AG09309 (cell line): ENCODE measurements around the gene CFTR.

Experiments used
- DNase-seq: peaks from one replicate; pipeline ENCODE4 v3.0.0-alpha.2; 2010; ENCODE audit warnings: low read depth
- H3K4me3 ChIP-seq: 2 replicates; pipeline ENCODE4 v1.5.1; 2011; ENCODE audit warnings: mild to moderate bottlenecking, low read depth, low read length, moderate library complexity; ENCODE audit not compliant: control insufficient read depth
- CTCF ChIP-seq: IDR thresholded peaks from 2 replicates; pipeline ENCODE4 v1.5.1; 2011; ENCODE audit warnings: mild to moderate bottlenecking, low read depth, low read length, inconsistent platforms; ENCODE audit not compliant: insufficient read depth, control insufficient read depth; ENCODE audit errors: missing control alignments

The CFTR gene

GRCh38 chr7:117605712-117606111 lies 125.9 kb downstream of the CFTR start:
- H3K4me3 ChIP-seq = no peak overlapping the region
- no peak for TF ChIP-seq CTCF
- no peak for DNase-seq

GRCh38 chr7:117606132-117606531 lies 126.3 kb downstream of the CFTR start:
- DNase-seq = no peak

GRCh38 chr7:117610396-117610795 lies 130.6 kb downstream of the CFTR start:
- no peak for TF ChIP-seq CTCF
- no peak for DNase-seq
- H3K4me3 ChIP-seq = no peak overlapping the region

More at GRCh38 chr7:117606132-117606531, 126.3 kb downstream of the CFTR start:
- H3K4me3 ChIP-seq = no peak overlapping the region
- TF ChIP-seq CTCF = no peak

GRCh38 chr7:117612637-117613036 lies 132.8 kb downstream of the CFTR start:
- TF ChIP-seq CTCF = no peak
- H3K4me3 ChIP-seq = no peak overlapping the region
- no peak for DNase-seq

GRCh38 chr7:117616694-117617093 lies 136.9 kb downstream of the CFTR start:
- no peak for TF ChIP-seq CTCF
- no peak overlapping the region for H3K4me3 ChIP-seq
- DNase-seq = no peak

- no peak overlapping the region for H3K4me3 ChIP-seq
- DNase-seq = no peak
- TF ChIP-seq CTCF = no peak
These were observed 139.9 kb downstream of the CFTR start for GRCh38 chr7:117619681-117620080.

GRCh38 chr7:117621075-117621618 lies 141.3 kb downstream of the CFTR start:
- no peak for TF ChIP-seq CTCF
- H3K4me3 ChIP-seq = no peak overlapping the region
- DNase-seq = no peak
